Measurements from ENCODE around the gene ANTXRL.
"Not testable (repeated sequence)": the region's sequence is repeated elsewhere in the genome, so short reads cannot be mapped to it uniquely, and the experiment has no call there.

The ANTXRL gene

GRCh38 chr10:46329690-46330016 is 42.9 kb downstream of the ANTXRL start:
- WGBS (ENCODE audit: extremely low coverage, insufficient coverage, insufficient read length): no CpG with 5 or more reads among the region's 8 CpGs
- no peak overlapping the region for H3K14ac ChIP-seq (ENCODE audit: low read length)
- no peak overlapping the region for H3K4me2 ChIP-seq (ENCODE audit: low read length)

DNA sequence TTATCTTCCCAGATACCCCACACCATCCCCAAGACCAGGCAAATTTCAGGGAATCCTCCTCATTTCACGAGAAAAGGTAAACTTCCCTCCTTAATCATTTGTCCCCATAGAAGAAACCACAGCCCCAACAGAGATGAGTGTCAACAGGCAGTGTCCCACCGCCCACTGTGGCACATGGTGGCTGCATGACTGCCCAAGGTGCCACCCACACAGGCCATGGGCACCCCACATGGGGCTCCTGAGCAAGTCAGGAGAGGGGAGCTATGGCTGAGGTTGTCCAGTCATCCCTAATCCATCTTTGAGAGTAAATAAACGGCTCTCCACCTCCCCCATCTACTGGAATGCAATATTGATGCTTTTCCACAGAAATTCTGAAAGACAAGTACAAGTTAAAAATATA is 44.1 kb downstream of the ANTXRL start:
- Histone ChIP-seq H2BK5ac (ENCODE audit: low read depth, low read length, poor library complexity) (no peak overlapping the region), H4K8ac (ENCODE audit: low read depth, low read length) (no peak overlapping the region), H3K23ac (ENCODE audit: low read length) (no peak overlapping the region), H2AK5ac (ENCODE audit: low read length) (no peak overlapping the region), H3K79me2 (ENCODE audit: control insufficient read depth, insufficient read depth, low read length, poor library complexity) (no peaks in the 10 kb centered on the region), H3K4me3 (ENCODE audit: low read depth, low read length) (no peak overlapping the region), H3K79me1 (ENCODE audit: low read length) (no peaks in the 10 kb centered on the region), H3K9me3 (ENCODE audit: insufficient read depth, low read depth, low read length) (no peaks in the 10 kb centered on the region), H2BK120ac (ENCODE audit: insufficient read depth, low read length, poor library complexity) (no peak overlapping the region), H3K9ac (ENCODE audit: low read length) (no peak overlapping the region), H3K18ac (ENCODE audit: low read length) (no peak overlapping the region), H3K36me3 (ENCODE audit: control insufficient read depth in 1 of 2, insufficient read depth in 2 of 2, low read length in 2 of 2) (no peaks in the 10 kb centered on the region), H3K14ac (ENCODE audit: low read length) (no peak overlapping the region), H2BK12ac (ENCODE audit: low read length) (no peak overlapping the region), H4K91ac (ENCODE audit: low read depth, low read length) (no peak overlapping the region), H3K27ac (ENCODE audit: low read depth, low read length) (no peak overlapping the region), H3K4me2 (ENCODE audit: low read length) (no peak overlapping the region), H3K4ac (ENCODE audit: low read depth, low read length) (no peak overlapping the region), H4K12ac (ENCODE audit: low read depth, low read length) (no peak overlapping the region), H3K27me3 (ENCODE audit: insufficient read depth, low read length) (no peaks in the 10 kb centered on the region), H3K4me1 (ENCODE audit: control insufficient read depth in 1 of 2, insufficient read depth in 2 of 2, low read length in 2 of 2) (peaks cover 0 to 4% of the 10 kb centered on the region in 2 experiments), H2AFZ (ENCODE audit: insufficient read depth, low read length, poor library complexity) (no peak overlapping the region)
- no peak for DNase-seq
- WGBS (ENCODE audit: extremely low coverage, insufficient coverage, insufficient read length): no CpG with 5 or more reads among the region's 3 CpGs

More at GRCh38 chr10:46329690-46330016, 42.9 kb downstream of the ANTXRL start:
- no peak overlapping the region for H3K4ac ChIP-seq (ENCODE audit: low read depth, low read length)
- H2AFZ ChIP-seq (ENCODE audit: insufficient read depth, low read length, poor library complexity): no peak overlapping the region
- H3K27ac ChIP-seq (ENCODE audit: low read depth, low read length): no peak overlapping the region
- H3K18ac ChIP-seq (ENCODE audit: low read length): no peak overlapping the region
- H3K9me3 ChIP-seq (ENCODE audit: insufficient read depth, low read depth, low read length): no peaks in the 10 kb centered on the region
- H3K4me1 ChIP-seq (ENCODE audit: control insufficient read depth in 1 of 2, insufficient read depth in 2 of 2, low read length in 2 of 2): peaks cover 0 to 4% of the 10 kb centered on the region in 2 experiments
- no peak overlapping the region for H3K23ac ChIP-seq (ENCODE audit: low read length)
- no peaks in the 10 kb centered on the region for H3K27me3 ChIP-seq (ENCODE audit: insufficient read depth, low read length)
- no peak overlapping the region for H3K9ac ChIP-seq (ENCODE audit: low read length)
- H2BK12ac ChIP-seq (ENCODE audit: low read length): no peak overlapping the region
- no peaks in the 10 kb centered on the region for H3K36me3 ChIP-seq (ENCODE audit: control insufficient read depth in 1 of 2, insufficient read depth in 2 of 2, low read length in 2 of 2)
- no peak overlapping the region for H2BK120ac ChIP-seq (ENCODE audit: insufficient read depth, low read length, poor library complexity)
- H3K4me3 ChIP-seq (ENCODE audit: low read depth, low read length): no peak overlapping the region
- H4K12ac ChIP-seq (ENCODE audit: low read depth, low read length): no peak overlapping the region
- H4K91ac ChIP-seq (ENCODE audit: low read depth, low read length): no peak overlapping the region
- no peak overlapping the region for H2AK5ac ChIP-seq (ENCODE audit: low read length)
- H4K8ac ChIP-seq (ENCODE audit: low read depth, low read length): no peak overlapping the region
- H3K79me2 ChIP-seq (ENCODE audit: control insufficient read depth, insufficient read depth, low read length, poor library complexity): no peaks in the 10 kb centered on the region
- no peak for DNase-seq
- no peak overlapping the region for H2BK5ac ChIP-seq (ENCODE audit: low read depth, low read length, poor library complexity)
- no peaks in the 10 kb centered on the region for H3K79me1 ChIP-seq (ENCODE audit: low read length)

DNA sequence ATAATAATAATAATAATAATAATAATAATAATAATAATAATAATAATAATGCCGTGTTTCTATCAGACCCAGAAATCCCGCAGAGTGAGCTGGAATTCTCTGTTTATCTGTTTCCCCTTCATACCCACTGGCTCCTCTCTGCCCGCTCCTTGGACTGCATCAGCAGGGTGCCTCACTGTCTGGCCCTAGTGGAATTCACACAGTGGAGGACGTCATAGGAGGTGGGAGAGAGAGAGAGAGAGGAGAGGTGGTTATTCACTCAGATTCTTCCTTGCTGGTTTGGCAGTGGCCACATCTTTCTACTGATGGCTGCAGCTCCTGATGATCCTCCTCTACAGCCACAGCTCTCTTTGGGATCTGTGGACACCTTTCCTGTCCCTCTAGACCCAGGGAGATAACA is 78.7 kb downstream of the ANTXRL start:
- not testable (repeated sequence) for H2BK120ac ChIP-seq (ENCODE audit: insufficient read depth, low read length, poor library complexity); H4K12ac ChIP-seq (ENCODE audit: low read depth, low read length); H3K23ac ChIP-seq (ENCODE audit: low read length); H3K79me2 ChIP-seq (ENCODE audit: control insufficient read depth, insufficient read depth, low read length, poor library complexity); H3K27me3 ChIP-seq (ENCODE audit: insufficient read depth, low read length); H3K9me3 ChIP-seq (ENCODE audit: insufficient read depth, low read depth, low read length); H4K8ac ChIP-seq (ENCODE audit: low read depth, low read length); H3K36me3 ChIP-seq (ENCODE audit: control insufficient read depth in 1 of 2, insufficient read depth in 2 of 2, low read length in 2 of 2); H2AFZ ChIP-seq (ENCODE audit: insufficient read depth, low read length, poor library complexity); H2AK5ac ChIP-seq (ENCODE audit: low read length); H3K4me1 ChIP-seq (ENCODE audit: control insufficient read depth in 1 of 2, insufficient read depth in 2 of 2, low read length in 2 of 2); H3K14ac ChIP-seq (ENCODE audit: low read length); H4K91ac ChIP-seq (ENCODE audit: low read depth, low read length); H3K4ac ChIP-seq (ENCODE audit: low read depth, low read length); H3K4me2 ChIP-seq (ENCODE audit: low read length); H2BK5ac ChIP-seq (ENCODE audit: low read depth, low read length, poor library complexity); H3K79me1 ChIP-seq (ENCODE audit: low read length); H3K27ac ChIP-seq (ENCODE audit: low read depth, low read length); H3K9ac ChIP-seq (ENCODE audit: low read length); H3K4me3 ChIP-seq (ENCODE audit: low read depth, low read length); H2BK12ac ChIP-seq (ENCODE audit: low read length); H3K18ac ChIP-seq (ENCODE audit: low read length)
- WGBS (ENCODE audit: extremely low coverage, insufficient coverage, insufficient read length): no CpG with 5 or more reads among the region's 4 CpGs
- peak; percentile 5 to 22 for DNase-seq

DNA sequence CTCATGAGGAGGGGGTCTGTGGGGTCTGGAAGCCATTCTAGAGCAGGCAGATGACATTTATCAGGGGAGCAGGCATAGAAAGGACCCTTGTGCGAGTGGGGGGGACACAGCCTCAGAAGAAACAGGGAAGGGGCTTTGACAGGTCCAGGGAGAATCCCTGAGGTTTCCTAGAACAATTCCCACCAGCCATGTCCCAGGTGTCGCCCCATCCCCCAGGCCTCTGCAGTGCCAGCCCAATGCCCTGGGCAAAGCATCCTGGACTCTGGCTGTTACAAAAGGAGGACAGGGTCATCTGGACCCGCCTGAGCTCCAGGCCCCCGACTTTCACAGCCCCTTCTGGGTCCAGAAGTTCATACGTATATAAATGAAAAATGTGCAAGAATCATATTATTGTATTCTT is 80.4 kb downstream of the ANTXRL start:
- H3K79me2 ChIP-seq (ENCODE audit: control insufficient read depth, insufficient read depth, low read length, poor library complexity); H2BK12ac ChIP-seq (ENCODE audit: low read length); H3K4me1 ChIP-seq (ENCODE audit: control insufficient read depth in 1 of 2, insufficient read depth in 2 of 2, low read length in 2 of 2); H4K12ac ChIP-seq (ENCODE audit: low read depth, low read length); H3K4me2 ChIP-seq (ENCODE audit: low read length); H3K4me3 ChIP-seq (ENCODE audit: low read depth, low read length); H3K27me3 ChIP-seq (ENCODE audit: insufficient read depth, low read length); H3K9me3 ChIP-seq (ENCODE audit: insufficient read depth, low read depth, low read length); DNase-seq; H4K8ac ChIP-seq (ENCODE audit: low read depth, low read length); H2BK5ac ChIP-seq (ENCODE audit: low read depth, low read length, poor library complexity); H3K36me3 ChIP-seq (ENCODE audit: control insufficient read depth in 1 of 2, insufficient read depth in 2 of 2, low read length in 2 of 2); H3K4ac ChIP-seq (ENCODE audit: low read depth, low read length); H2AFZ ChIP-seq (ENCODE audit: insufficient read depth, low read length, poor library complexity); H3K18ac ChIP-seq (ENCODE audit: low read length); H3K9ac ChIP-seq (ENCODE audit: low read length); H3K79me1 ChIP-seq (ENCODE audit: low read length); H4K91ac ChIP-seq (ENCODE audit: low read depth, low read length); H3K14ac ChIP-seq (ENCODE audit: low read length); H3K27ac ChIP-seq (ENCODE audit: low read depth, low read length); H2BK120ac ChIP-seq (ENCODE audit: insufficient read depth, low read length, poor library complexity); H3K23ac ChIP-seq (ENCODE audit: low read length); H2AK5ac ChIP-seq (ENCODE audit: low read length): not testable (repeated sequence)
- no CpG with 5 or more reads among the region's 5 CpGs for WGBS (ENCODE audit: extremely low coverage, insufficient coverage, insufficient read length)

All from trophoblast cell (in vitro differentiated cells and primary cell).